ENCODE data around the gene GALK1. TPM values are rescaled to one million over a fixed set of nuclear protein-coding genes. Genes with fewer than 3 reads are reported as not detected.

GALK1 gene
- total and polyA plus RNA-seq, 2 experiments from 2014 or later: 63.7 to 161 TPM

GRCh38 chr17:75769536-75769935 is 4.5 kb upstream of the GALK1 start:
- DNase-seq (ENCODE audit: low spot score): peak; percentile 25
- no peaks in the 10 kb centered on the region for H3K27me3 ChIP-seq
- H3K4me1 ChIP-seq (ENCODE audit: insufficient read depth): no peaks in the 10 kb centered on the region
- H3K79me2 ChIP-seq: no peaks in the 10 kb centered on the region
- 66% methylated on average over 3 of the region's 3 CpGs for WGBS (ENCODE audit: low lambda C conversion rate, missing lambda C conversion rate)
- H4K20me1 ChIP-seq (ENCODE audit: insufficient read depth, poor library complexity, severe bottlenecking): no peaks in the 10 kb centered on the region
- no peak overlapping the region for H3K4me3 ChIP-seq
- no peak for TF ChIP-seq CTCF (IDR thresholded peaks at IDR 0.05; ENCODE audit: poor library complexity)
- no peak for TF ChIP-seq EZH2 (IDR thresholded peaks at IDR 0.05; ENCODE audit: borderline replicate concordance)
- no peak for TF ChIP-seq EZH2phosphoT487 (IDR thresholded peaks at IDR 0.05; ENCODE audit: low read depth, severe bottlenecking, unreplicated experiment)
- no peak overlapping the region for H3K4me2 ChIP-seq
- no peak overlapping the region for H3K27ac ChIP-seq
- H3K9me2 ChIP-seq (replicated peaks; ENCODE audit: insufficient read depth): no peaks in the 10 kb centered on the region
- H2AFZ ChIP-seq: no peak overlapping the region
- no peaks in the 10 kb centered on the region for H3K9me3 ChIP-seq (ENCODE audit: low read depth)
- no peaks in the 10 kb centered on the region for H3K36me3 ChIP-seq (replicated peaks; ENCODE audit: insufficient read depth, low read depth)

- Histone ChIP-seq H4K20me1 (ENCODE audit: insufficient read depth, poor library complexity, severe bottlenecking) (no peaks in the 10 kb centered on the region), H3K36me3 (replicated peaks; ENCODE audit: insufficient read depth, low read depth) (no peaks in the 10 kb centered on the region), H3K27ac (no peak overlapping the region), H3K4me3 (no peak overlapping the region), H3K27me3 (no peaks in the 10 kb centered on the region), H3K9me3 (ENCODE audit: low read depth) (no peaks in the 10 kb centered on the region), H3K4me1 (ENCODE audit: insufficient read depth) (peaks cover 10% of the 10 kb centered on the region), H3K79me2 (peaks cover 5% of the 10 kb centered on the region), H3K4me2 (no peak overlapping the region), H3K9me2 (replicated peaks; ENCODE audit: insufficient read depth) (no peaks in the 10 kb centered on the region), H2AFZ (no peak overlapping the region)
- DNase-seq (ENCODE audit: low spot score): no peak
- WGBS (ENCODE audit: low lambda C conversion rate, missing lambda C conversion rate): 95% methylated on average over 8 of the region's 8 CpGs
- TF ChIP-seq EZH2 (IDR thresholded peaks at IDR 0.05; ENCODE audit: borderline replicate concordance) (no peak), EZH2phosphoT487 (IDR thresholded peaks at IDR 0.05; ENCODE audit: low read depth, severe bottlenecking, unreplicated experiment) (no peak), CTCF (IDR thresholded peaks at IDR 0.05; ENCODE audit: poor library complexity) (no peak)
These were observed 2.9 kb upstream of the GALK1 start for GRCh38 chr17:75767881-75768280.

GRCh38 chr17:75765981-75766380 is 989 bp upstream of the GALK1 start:
- H3K9me3 ChIP-seq (ENCODE audit: low read depth): no peaks in the 10 kb centered on the region
- no peak overlapping the region for H3K4me2 ChIP-seq
- H3K9me2 ChIP-seq (replicated peaks; ENCODE audit: insufficient read depth): no peaks in the 10 kb centered on the region
- H3K36me3 ChIP-seq (replicated peaks; ENCODE audit: insufficient read depth, low read depth): no peaks in the 10 kb centered on the region
- no peak for DNase-seq (ENCODE audit: low spot score)
- H3K4me3 ChIP-seq: no peak overlapping the region
- 87% methylated on average over 4 of the region's 4 CpGs for WGBS (ENCODE audit: low lambda C conversion rate, missing lambda C conversion rate)
- peaks cover 5% of the 10 kb centered on the region for H3K79me2 ChIP-seq
- H4K20me1 ChIP-seq (ENCODE audit: insufficient read depth, poor library complexity, severe bottlenecking): no peaks in the 10 kb centered on the region
- peaks cover 10% of the 10 kb centered on the region for H3K4me1 ChIP-seq (ENCODE audit: insufficient read depth)
- H2AFZ ChIP-seq: no peak overlapping the region
- TF ChIP-seq EZH2phosphoT487 (IDR thresholded peaks at IDR 0.05; ENCODE audit: low read depth, severe bottlenecking, unreplicated experiment) (no peak), CTCF (IDR thresholded peaks at IDR 0.05; ENCODE audit: poor library complexity) (no peak), EZH2 (IDR thresholded peaks at IDR 0.05; ENCODE audit: borderline replicate concordance) (no peak)
- H3K27me3 ChIP-seq: no peaks in the 10 kb centered on the region
- H3K27ac ChIP-seq: no peak overlapping the region

GRCh38 chr17:75764417-75764710 is 628 bp downstream of the GALK1 start:
- 23% methylated on average over 14 of the region's 14 CpGs for WGBS (ENCODE audit: low lambda C conversion rate, missing lambda C conversion rate)
- peak overlapping the region; percentile 82 for H3K27ac ChIP-seq
- TF ChIP-seq EZH2 (IDR thresholded peaks at IDR 0.05; ENCODE audit: borderline replicate concordance) (no peak), EZH2phosphoT487 (IDR thresholded peaks at IDR 0.05; ENCODE audit: low read depth, severe bottlenecking, unreplicated experiment) (no peak), CTCF (IDR thresholded peaks at IDR 0.05; ENCODE audit: poor library complexity) (no peak)
- H3K9me2 ChIP-seq (replicated peaks; ENCODE audit: insufficient read depth): no peaks in the 10 kb centered on the region
- H3K9me3 ChIP-seq (ENCODE audit: low read depth): no peaks in the 10 kb centered on the region
- peak overlapping the region; percentile 93 for H3K4me2 ChIP-seq
- H3K27me3 ChIP-seq: no peaks in the 10 kb centered on the region
- H3K4me1 ChIP-seq (ENCODE audit: insufficient read depth): peaks cover 10% of the 10 kb centered on the region
- peak overlapping the region; percentile 69 for H3K4me3 ChIP-seq
- H4K20me1 ChIP-seq (ENCODE audit: insufficient read depth, poor library complexity, severe bottlenecking): no peaks in the 10 kb centered on the region
- no peak for DNase-seq (ENCODE audit: low spot score)
- no peaks in the 10 kb centered on the region for H3K36me3 ChIP-seq (replicated peaks; ENCODE audit: insufficient read depth, low read depth)
- peaks cover 5% of the 10 kb centered on the region for H3K79me2 ChIP-seq
- H2AFZ ChIP-seq: peak overlapping the region; percentile 80
